Liver (tissue), 3 donors: Measurements from ENCODE around the gene RNPS1.

Source experiments
- EGR1 ChIP-seq, 2 donors: IDR thresholded peaks; 2 replicates each; pipeline ENCODE4 v1.6.1; 2016 to 2018; ENCODE audit warnings: antibody characterized with exemption in 2 of 2, low read depth in 2 of 2
- JUND ChIP-seq, 2 donors: IDR thresholded peaks; 2 replicates each; pipeline ENCODE4 v1.6.1; 2016; ENCODE audit warnings: antibody characterized with exemption in 2 of 2
- RAD21 ChIP-seq, 2 donors: IDR thresholded peaks; 2 replicates each; pipeline ENCODE4 v1.6.1; 2016; ENCODE audit warnings: antibody characterized with exemption in 2 of 2, mild to moderate bottlenecking in 2 of 2
- RXRA ChIP-seq, 2 donors: IDR thresholded peaks; 2 replicates each; pipeline ENCODE4 v1.6.1; 2017 to 2018; ENCODE audit warnings: antibody characterized with exemption in 2 of 2, mild to moderate bottlenecking in 1 of 2
- SP1 ChIP-seq: IDR thresholded peaks from 2 replicates; pipeline ENCODE4 v1.6.1; 2018; ENCODE audit warnings: antibody characterized with exemption, mild to moderate bottlenecking
- TAF1 ChIP-seq: conservative IDR thresholded peaks from 2 replicates; pipeline ENCODE4 v1.6.1; 2016; ENCODE audit warnings: antibody characterized with exemption, mild to moderate bottlenecking
- YY1 ChIP-seq: IDR thresholded peaks from 2 replicates; pipeline ENCODE4 v1.6.1; 2016; ENCODE audit warnings: antibody characterized with exemption, mild to moderate bottlenecking
- TF ChIP-seq, protein P1 (sequence below): fragments of 150-350 bp; IDR thresholded peaks from 2 replicates; pipeline ENCODE4 v1.5.1; 2017; ENCODE audit warnings: improper control_type of control experiment, low read depth, low read length; ENCODE audit not compliant: missing input control
- TF ChIP-seq, protein P2 (sequence below): IDR thresholded peaks from 2 replicates; pipeline ENCODE4 v1.6.1; 2016; ENCODE audit warnings: antibody characterized with exemption
- TF ChIP-seq, protein P3 (sequence below): IDR thresholded peaks from 2 replicates; pipeline ENCODE4 v1.6.1; 2016; ENCODE audit warnings: antibody characterized with exemption, mild to moderate bottlenecking
- TF ChIP-seq, protein P4 (sequence below): IDR thresholded peaks from 2 replicates; pipeline ENCODE4 v1.6.1; 2016; ENCODE audit warnings: antibody characterized with exemption
- donor health status: healthy.
- donor health status: healthy.

DNA sequence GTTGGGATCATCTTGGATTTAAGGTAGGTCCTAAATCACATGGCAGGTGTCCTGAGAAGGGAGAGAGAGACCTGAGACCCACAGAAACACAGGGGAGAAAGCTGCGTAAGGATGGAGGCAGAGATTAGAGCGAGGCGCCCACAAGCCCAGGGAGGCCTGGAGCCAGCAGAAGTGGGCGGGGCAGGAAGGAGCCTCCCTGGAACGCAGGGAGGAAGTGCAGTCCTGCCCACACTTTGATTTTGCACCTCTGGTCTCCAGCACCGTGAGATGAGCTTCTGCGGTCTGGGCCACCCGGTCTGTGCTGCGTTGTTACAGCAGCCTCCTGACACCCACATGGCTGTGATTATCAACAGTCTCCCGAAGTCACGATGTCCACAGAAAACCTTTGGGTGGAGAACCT is 25.3 kb downstream of the RNPS1 start:
- TF ChIP-seq, protein P1, sequence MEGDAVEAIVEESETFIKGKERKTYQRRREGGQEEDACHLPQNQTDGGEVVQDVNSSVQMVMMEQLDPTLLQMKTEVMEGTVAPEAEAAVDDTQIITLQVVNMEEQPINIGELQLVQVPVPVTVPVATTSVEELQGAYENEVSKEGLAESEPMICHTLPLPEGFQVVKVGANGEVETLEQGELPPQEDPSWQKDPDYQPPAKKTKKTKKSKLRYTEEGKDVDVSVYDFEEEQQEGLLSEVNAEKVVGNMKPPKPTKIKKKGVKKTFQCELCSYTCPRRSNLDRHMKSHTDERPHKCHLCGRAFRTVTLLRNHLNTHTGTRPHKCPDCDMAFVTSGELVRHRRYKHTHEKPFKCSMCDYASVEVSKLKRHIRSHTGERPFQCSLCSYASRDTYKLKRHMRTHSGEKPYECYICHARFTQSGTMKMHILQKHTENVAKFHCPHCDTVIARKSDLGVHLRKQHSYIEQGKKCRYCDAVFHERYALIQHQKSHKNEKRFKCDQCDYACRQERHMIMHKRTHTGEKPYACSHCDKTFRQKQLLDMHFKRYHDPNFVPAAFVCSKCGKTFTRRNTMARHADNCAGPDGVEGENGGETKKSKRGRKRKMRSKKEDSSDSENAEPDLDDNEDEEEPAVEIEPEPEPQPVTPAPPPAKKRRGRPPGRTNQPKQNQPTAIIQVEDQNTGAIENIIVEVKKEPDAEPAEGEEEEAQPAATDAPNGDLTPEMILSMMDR = no peak
- TF ChIP-seq RXRA (IDR thresholded peaks at IDR 0.05) = no peak
- no peak for TF ChIP-seq JUND (IDR thresholded peaks at IDR 0.05)
- TF ChIP-seq RAD21 (IDR thresholded peaks at IDR 0.05) = no peak
- TF ChIP-seq, protein P2, sequence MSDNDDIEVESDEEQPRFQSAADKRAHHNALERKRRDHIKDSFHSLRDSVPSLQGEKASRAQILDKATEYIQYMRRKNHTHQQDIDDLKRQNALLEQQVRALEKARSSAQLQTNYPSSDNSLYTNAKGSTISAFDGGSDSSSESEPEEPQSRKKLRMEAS = no peak
- no peak for TF ChIP-seq SP1
- TF ChIP-seq YY1 = no peak
- no peak for TF ChIP-seq EGR1 (IDR thresholded peaks at IDR 0.05; ENCODE audit: low read depth in 2 of 2)
- TF ChIP-seq, protein P3, sequence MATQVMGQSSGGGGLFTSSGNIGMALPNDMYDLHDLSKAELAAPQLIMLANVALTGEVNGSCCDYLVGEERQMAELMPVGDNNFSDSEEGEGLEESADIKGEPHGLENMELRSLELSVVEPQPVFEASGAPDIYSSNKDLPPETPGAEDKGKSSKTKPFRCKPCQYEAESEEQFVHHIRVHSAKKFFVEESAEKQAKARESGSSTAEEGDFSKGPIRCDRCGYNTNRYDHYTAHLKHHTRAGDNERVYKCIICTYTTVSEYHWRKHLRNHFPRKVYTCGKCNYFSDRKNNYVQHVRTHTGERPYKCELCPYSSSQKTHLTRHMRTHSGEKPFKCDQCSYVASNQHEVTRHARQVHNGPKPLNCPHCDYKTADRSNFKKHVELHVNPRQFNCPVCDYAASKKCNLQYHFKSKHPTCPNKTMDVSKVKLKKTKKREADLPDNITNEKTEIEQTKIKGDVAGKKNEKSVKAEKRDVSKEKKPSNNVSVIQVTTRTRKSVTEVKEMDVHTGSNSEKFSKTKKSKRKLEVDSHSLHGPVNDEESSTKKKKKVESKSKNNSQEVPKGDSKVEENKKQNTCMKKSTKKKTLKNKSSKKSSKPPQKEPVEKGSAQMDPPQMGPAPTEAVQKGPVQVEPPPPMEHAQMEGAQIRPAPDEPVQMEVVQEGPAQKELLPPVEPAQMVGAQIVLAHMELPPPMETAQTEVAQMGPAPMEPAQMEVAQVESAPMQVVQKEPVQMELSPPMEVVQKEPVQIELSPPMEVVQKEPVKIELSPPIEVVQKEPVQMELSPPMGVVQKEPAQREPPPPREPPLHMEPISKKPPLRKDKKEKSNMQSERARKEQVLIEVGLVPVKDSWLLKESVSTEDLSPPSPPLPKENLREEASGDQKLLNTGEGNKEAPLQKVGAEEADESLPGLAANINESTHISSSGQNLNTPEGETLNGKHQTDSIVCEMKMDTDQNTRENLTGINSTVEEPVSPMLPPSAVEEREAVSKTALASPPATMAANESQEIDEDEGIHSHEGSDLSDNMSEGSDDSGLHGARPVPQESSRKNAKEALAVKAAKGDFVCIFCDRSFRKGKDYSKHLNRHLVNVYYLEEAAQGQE = no peak
- TF ChIP-seq, protein P4, sequence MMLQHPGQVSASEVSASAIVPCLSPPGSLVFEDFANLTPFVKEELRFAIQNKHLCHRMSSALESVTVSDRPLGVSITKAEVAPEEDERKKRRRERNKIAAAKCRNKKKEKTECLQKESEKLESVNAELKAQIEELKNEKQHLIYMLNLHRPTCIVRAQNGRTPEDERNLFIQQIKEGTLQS = no peak
- no peak for TF ChIP-seq TAF1
